ENCODE measurements around the gene NOL4L. TPM values are rescaled to one million over a fixed set of nuclear protein-coding genes. Genes with fewer than 3 reads are reported as not detected.

NOL4L gene
- total and polyA plus RNA-seq, 2 donors (not counting 3 experiments of a cell fraction or from before 2014, with no cell fraction given): 55.2 to 79.6 TPM

DNA sequence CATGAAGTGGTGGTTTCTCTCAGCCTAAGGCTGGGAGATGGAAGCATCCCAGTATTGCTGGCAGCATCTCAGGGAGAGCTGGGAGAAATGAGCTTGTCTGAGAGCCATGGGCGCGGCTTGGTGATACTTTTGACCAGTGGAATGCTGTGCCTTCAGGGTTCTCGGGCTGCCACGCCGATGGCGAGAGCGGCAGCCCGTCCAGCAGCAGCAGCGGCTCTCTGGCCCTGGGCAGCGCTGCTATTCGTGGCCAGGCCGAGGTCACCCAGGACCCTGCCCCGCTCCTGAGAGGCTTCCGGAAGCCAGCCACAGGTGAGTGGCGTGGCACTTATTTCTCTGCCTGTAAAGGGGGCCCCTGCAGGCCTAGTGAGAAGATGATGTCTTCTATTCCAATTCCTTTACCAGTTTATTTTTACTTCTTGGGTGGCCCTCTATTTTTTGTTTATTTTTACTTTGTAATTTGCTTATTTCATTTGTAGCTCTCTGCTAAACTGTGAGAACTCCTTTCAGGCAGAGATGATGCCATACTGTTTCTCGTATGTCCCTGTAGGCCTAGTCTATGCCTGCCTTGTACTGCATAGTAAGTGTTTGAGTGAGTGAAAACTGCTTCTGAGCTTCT, 155.3 kb downstream of the NOL4L start:
- TF ChIP-seq JUN (IDR thresholded peaks at IDR 0.05; ENCODE audit: borderline replicate concordance, insufficient read depth, insufficient read length, low read depth): no peak
- TF ChIP-seq FOS (IDR thresholded peaks at IDR 0.05; ENCODE audit: borderline replicate concordance, insufficient read depth, low read length): no peak
- TF ChIP-seq, protein P1, sequence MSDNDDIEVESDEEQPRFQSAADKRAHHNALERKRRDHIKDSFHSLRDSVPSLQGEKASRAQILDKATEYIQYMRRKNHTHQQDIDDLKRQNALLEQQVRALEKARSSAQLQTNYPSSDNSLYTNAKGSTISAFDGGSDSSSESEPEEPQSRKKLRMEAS (IDR thresholded peaks at IDR 0.05; ENCODE audit: insufficient read depth, insufficient read length): no peak
- no peak for TF ChIP-seq GATA2 (IDR thresholded peaks at IDR 0.05; ENCODE audit: insufficient read depth, insufficient read length, low read depth, low read length)
- TF ChIP-seq POLR2AphosphoS5 (IDR thresholded peaks at IDR 0.05; ENCODE audit: insufficient read depth, low read depth, low read length): no peak
- TF ChIP-seq MYC (IDR thresholded peaks at IDR 0.05; ENCODE audit: low read depth, low read length): no peak
- no peak for TF ChIP-seq POLR2A (IDR thresholded peaks at IDR 0.05; ENCODE audit: low read depth, low read length)
- no peak for TF ChIP-seq EZH2 (IDR thresholded peaks at IDR 0.05; ENCODE audit: borderline replicate concordance, low read depth, low read length, severe bottlenecking)
- TF ChIP-seq, protein P2, sequence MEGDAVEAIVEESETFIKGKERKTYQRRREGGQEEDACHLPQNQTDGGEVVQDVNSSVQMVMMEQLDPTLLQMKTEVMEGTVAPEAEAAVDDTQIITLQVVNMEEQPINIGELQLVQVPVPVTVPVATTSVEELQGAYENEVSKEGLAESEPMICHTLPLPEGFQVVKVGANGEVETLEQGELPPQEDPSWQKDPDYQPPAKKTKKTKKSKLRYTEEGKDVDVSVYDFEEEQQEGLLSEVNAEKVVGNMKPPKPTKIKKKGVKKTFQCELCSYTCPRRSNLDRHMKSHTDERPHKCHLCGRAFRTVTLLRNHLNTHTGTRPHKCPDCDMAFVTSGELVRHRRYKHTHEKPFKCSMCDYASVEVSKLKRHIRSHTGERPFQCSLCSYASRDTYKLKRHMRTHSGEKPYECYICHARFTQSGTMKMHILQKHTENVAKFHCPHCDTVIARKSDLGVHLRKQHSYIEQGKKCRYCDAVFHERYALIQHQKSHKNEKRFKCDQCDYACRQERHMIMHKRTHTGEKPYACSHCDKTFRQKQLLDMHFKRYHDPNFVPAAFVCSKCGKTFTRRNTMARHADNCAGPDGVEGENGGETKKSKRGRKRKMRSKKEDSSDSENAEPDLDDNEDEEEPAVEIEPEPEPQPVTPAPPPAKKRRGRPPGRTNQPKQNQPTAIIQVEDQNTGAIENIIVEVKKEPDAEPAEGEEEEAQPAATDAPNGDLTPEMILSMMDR (IDR thresholded peaks at IDR 0.05; ENCODE audit: extremely low read depth in 1 of 2, insufficient read depth in 1 of 2, low read depth in 1 of 2, low read length in 2 of 2): no peak
- no peaks in the 10 kb centered on the region for H3K9me1 ChIP-seq (replicated peaks; ENCODE audit: control insufficient read depth, extremely low read depth, insufficient read depth, low read length)
- peaks cover 32% of the 10 kb centered on the region for H3K4me1 ChIP-seq (ENCODE audit: control insufficient read depth, extremely low read depth, insufficient read depth, low read length)
- FAIRE-seq (no peak), DNase-seq (ENCODE audit: low read depth, low spot score) (no peak)
- ChIA-PET CTCF (interaction anchor here (1.1 kb wide), 1 partner anchor 12 kb away, joined by 3 read pairs; no protein-coding TSS in a partner anchor), POLR2A (no interaction called here)
- dilution Hi-C loops (cut with MboI; ENCODE audit: extremely low pct_ligation_motif_present, low sequenced_read_pairs) (no loop called here), intact Hi-C loops (cut with micrococcal nuclease) (loop anchor here (5.0 kb wide), 1 partner anchor 223 kb away; the partner anchor contains the start of genes PLAGL2 and POFUT1)
- no peaks in the 10 kb centered on the region for H3K27me3 ChIP-seq (ENCODE audit: control insufficient read depth in 2 of 2, insufficient read depth in 2 of 2, low read length in 2 of 2)
- H3K9ac ChIP-seq (replicated peaks; ENCODE audit: extremely low read depth, insufficient read depth, low read length): no peak overlapping the region
- H4K20me1 ChIP-seq (replicated peaks; ENCODE audit: control insufficient read depth, extremely low read depth, insufficient read depth, low read length): no peaks in the 10 kb centered on the region
- H3K27ac ChIP-seq (ENCODE audit: insufficient read depth, low read depth, low read length): no peak overlapping the region
- no TSS peak for BruUV-seq (replicated peaks)
- H3K9me3 ChIP-seq (replicated peaks; ENCODE audit: control insufficient read depth, insufficient read depth, low read length): no peaks in the 10 kb centered on the region
- H3K4me2 ChIP-seq (ENCODE audit: insufficient read depth, low read length): no peak overlapping the region
- H3K79me2 ChIP-seq (ENCODE audit: control insufficient read depth, insufficient read depth, low read length): peaks cover 27% of the 10 kb centered on the region
- no peak overlapping the region for H3K4me3 ChIP-seq (replicated peaks in 1 of 3; ENCODE audit: insufficient read depth in 1 of 3, low read depth in 1 of 3, low read length in 3 of 3)
- H2AFZ ChIP-seq (ENCODE audit: low read depth, low read length): no peak overlapping the region
- H3K36me3 ChIP-seq (ENCODE audit: control insufficient read depth in 2 of 2, extremely low read depth in 1 of 2, insufficient read depth in 2 of 2, low read length in 2 of 2): peaks cover 30 to 33% of the 10 kb centered on the region in 2 experiments

Measured in endothelial cell of umbilical vein (primary cell).